GM23248 (cell line): Measurements from ENCODE around the gene ARFGAP1. TPM values are rescaled to one million over a fixed set of nuclear protein-coding genes. Genes with fewer than 3 reads are reported as not detected.

Source experiments
- DNase-seq: peaks from one replicate; pipeline ENCODE4 v3.0.0-alpha.2; 2015
- H2AFZ ChIP-seq: fragments of 200-600 bp; sonication (generic); 2 replicates; pipeline ENCODE4 v1.6.1; 2016; ENCODE audit warnings: antibody characterized with exemption
- H3F3A ChIP-seq: fragments of 200-600 bp; sonication (generic); 2 replicates; pipeline ENCODE4 v1.6.1; 2016; ENCODE audit warnings: mild to moderate bottlenecking, antibody characterized with exemption, mixed run types; ENCODE audit not compliant: insufficient read depth
- H3K27ac ChIP-seq: fragments of 200-600 bp; sonication (generic); 2 replicates; pipeline ENCODE4 v1.5.1; 2016; ENCODE audit warnings: mild to moderate bottlenecking
- H3K27me3 ChIP-seq: fragments of 200-600 bp; sonication (generic); replicated peaks from 2 replicates; pipeline ENCODE4 v1.6.1; 2016; ENCODE audit warnings: mild to moderate bottlenecking; ENCODE audit not compliant: insufficient read depth
- H3K36me3 ChIP-seq: fragments of 200-600 bp; sonication (generic); 2 replicates; pipeline ENCODE4 v1.6.1; 2016; ENCODE audit warnings: low read depth, mild to moderate bottlenecking
- H3K4me1 ChIP-seq: fragments of 200-600 bp; sonication (generic); 2 replicates; pipeline ENCODE4 v1.6.1; 2016; ENCODE audit warnings: mild to moderate bottlenecking; ENCODE audit not compliant: insufficient read depth
- H3K4me2 ChIP-seq: fragments of 200-600 bp; sonication (generic); one replicate; pipeline ENCODE4 v1.6.1; 2016; ENCODE audit warnings: mild to moderate bottlenecking; ENCODE audit not compliant: unreplicated experiment
- H3K4me3 ChIP-seq: fragments of 200-600 bp; sonication (generic); 2 replicates; pipeline ENCODE4 v1.5.1; 2016; ENCODE audit warnings: mild to moderate bottlenecking
- H3K79me2 ChIP-seq: fragments of 200-600 bp; sonication (generic); 2 replicates; pipeline ENCODE4 v1.6.1; 2016; ENCODE audit warnings: mild to moderate bottlenecking; ENCODE audit not compliant: insufficient read depth
- H3K9ac ChIP-seq: fragments of 200-600 bp; sonication (generic); 2 replicates; pipeline ENCODE4 v1.6.1; 2016; ENCODE audit warnings: mild to moderate bottlenecking
- H3K9me2 ChIP-seq: fragments of 200-600 bp; sonication (generic); 2 replicates; pipeline ENCODE4 v1.6.1; 2016; ENCODE audit warnings: mixed run types, mild to moderate bottlenecking, moderate library complexity; ENCODE audit not compliant: insufficient read depth
- H3K9me3 ChIP-seq: fragments of 200-600 bp; sonication (generic); one replicate; pipeline ENCODE4 v1.6.1; 2017; ENCODE audit warnings: low read depth
- H4K20me1 ChIP-seq: fragments of 200-600 bp; sonication (generic); 2 replicates; pipeline ENCODE4 v1.6.0; 2016; ENCODE audit not compliant: insufficient read depth
- EZH2 ChIP-seq: fragments of 200-600 bp; sonication (generic); IDR thresholded peaks from 2 replicates; pipeline ENCODE4 v1.6.1; 2018; ENCODE audit warnings: antibody characterized with exemption, mild to moderate bottlenecking; ENCODE audit not compliant: insufficient read depth, poor library complexity, severe bottlenecking
- EZH2phosphoT487 ChIP-seq: fragments of 200-600 bp; sonication (generic); IDR thresholded peaks from 2 replicates; pipeline ENCODE4 v1.6.1; 2018; ENCODE audit warnings: antibody characterized with exemption, moderate library complexity, mild to moderate bottlenecking, low read depth; ENCODE audit not compliant: insufficient read depth
- WGBS, 2 experiments: methylation state at CpG; one replicate each; pipeline ENCODE4 v1.1.6; 2015 to 2017; ENCODE audit warnings: low lambda C conversion rate in 2 of 2, low coverage in 1 of 2; ENCODE audit errors: missing lambda C conversion rate in 2 of 2; 5-methylcytosine and 5-hydroxymethylcytosine counted together
- in situ Hi-C: fragments of 300-500 bp; cut with MboI; formaldehyde crosslinking; loops from 2 replicates; pipeline ENCODE4 v1.15.0; 2020
- polyA plus RNA-seq: library from polyadenylated mRNA; unstranded; fragments of >200 nt; fragmentation: Nextera tagmentation; extraction: Ambion mirVana; gene quantifications from 2 replicates; pipeline ENCODE4 v1.2.1, GENCODE V29; 2016
- total RNA-seq: library from RNA; depleted of rRNA; stranded (reverse); fragments of >200 nt; shearing (Covaris generic); gene quantifications from 2 replicates; pipeline ENCODE4 v1.2.3, GENCODE V29; 2014

ARFGAP1 gene
- total and polyA plus RNA-seq, 2 experiments from 2014 or later = 69.0 to 88.5 TPM

GRCh38 chr20:63234693-63235398, 37.8 kb upstream of the ARFGAP1 start:
- Histone ChIP-seq H3K4me3 (no peak overlapping the region), H3K9me3 (no peaks in the 10 kb centered on the region), H3K9ac (no peak overlapping the region), H3K27ac (no peak overlapping the region), H3K79me2 (no peaks in the 10 kb centered on the region), H3K9me2 (no peaks in the 10 kb centered on the region), H2AFZ (no peak overlapping the region), H4K20me1 (no peaks in the 10 kb centered on the region), H3K36me3 (no peaks in the 10 kb centered on the region), H3K4me1 (peaks cover 18% of the 10 kb centered on the region), H3K4me2 (no peak overlapping the region), H3F3A (peaks cover 17% of the 10 kb centered on the region), H3K27me3 (no peaks in the 10 kb centered on the region)
- WGBS, 2 experiments = 41 to 42% methylated on average over 18 to 20 of the region's 20 CpGs
- TF ChIP-seq EZH2 (no peak), EZH2phosphoT487 (no peak)
- in situ Hi-C loops = no loop called here
- peak; percentile 36 for DNase-seq

GRCh38 chr20:63235399-63235983, 37.1 kb upstream of the ARFGAP1 start, which contains the start of gene BIRC7:
TSS of gene BIRC7 (plus strand) at chr20:63235905. CDS start at chr20:63236097, 192 bp downstream.
- no peaks in the 10 kb centered on the region for H3K27me3 ChIP-seq
- in situ Hi-C loops = no loop called here
- no peaks in the 10 kb centered on the region for H4K20me1 ChIP-seq
- H3K27ac ChIP-seq = no peak within 1 kb of the TSS
- 49% methylated on average over 14 to 17 of the region's 17 CpGs for WGBS, 2 experiments
- no peaks in the 10 kb centered on the region for H3K36me3 ChIP-seq
- H3K9ac ChIP-seq = no peak within 1 kb of the TSS
- no peak within 1 kb of the TSS for H3K4me2 ChIP-seq
- peaks cover 18% of the 10 kb centered on the region for H3K4me1 ChIP-seq
- H3K79me2 ChIP-seq = no peaks in the 10 kb centered on the region
- peaks cover 17% of the 10 kb centered on the region for H3F3A ChIP-seq
- no peaks in the 10 kb centered on the region for H3K9me3 ChIP-seq
- H2AFZ ChIP-seq = no peak within 1 kb of the TSS
- no peak for DNase-seq
- H3K9me2 ChIP-seq = no peaks in the 10 kb centered on the region
- H3K4me3 ChIP-seq = no peak within 1 kb of the TSS
- TF ChIP-seq EZH2phosphoT487 (no peak), EZH2 (no peak)

GRCh38 chr20:63236116-63236837, 36.3 kb upstream of the ARFGAP1 start:
- no peak overlapping the region for H3K27ac ChIP-seq
- no peaks in the 10 kb centered on the region for H4K20me1 ChIP-seq
- H3K4me1 ChIP-seq = peaks cover 18% of the 10 kb centered on the region
- no peaks in the 10 kb centered on the region for H3K79me2 ChIP-seq
- H3K9me2 ChIP-seq = no peaks in the 10 kb centered on the region
- TF ChIP-seq EZH2 = no peak
- no peak for TF ChIP-seq EZH2phosphoT487
- no peak overlapping the region for H3K9ac ChIP-seq
- in situ Hi-C loops = no loop called here
- WGBS, 2 experiments = 80 to 83% methylated on average over 19 to 26 of the region's 26 CpGs
- no peaks in the 10 kb centered on the region for H3K27me3 ChIP-seq
- no peak for DNase-seq
- H3K4me2 ChIP-seq = no peak overlapping the region
- H3F3A ChIP-seq = peaks cover 17% of the 10 kb centered on the region
- no peak overlapping the region for H2AFZ ChIP-seq
- H3K4me3 ChIP-seq = no peak overlapping the region
- no peaks in the 10 kb centered on the region for H3K36me3 ChIP-seq
- H3K9me3 ChIP-seq = no peaks in the 10 kb centered on the region

GRCh38 chr20:63238031-63238430, 34.6 kb upstream of the ARFGAP1 start:
- in situ Hi-C loops = no loop called here
- Histone ChIP-seq H3K79me2 (no peaks in the 10 kb centered on the region), H3K9me3 (no peaks in the 10 kb centered on the region), H3K9me2 (no peaks in the 10 kb centered on the region), H3K27me3 (no peaks in the 10 kb centered on the region), H2AFZ (no peak overlapping the region), H4K20me1 (no peaks in the 10 kb centered on the region), H3K4me1 (peaks cover 2% of the 10 kb centered on the region; the same call in 1 of the 2 replicates), H3K4me2 (no peak overlapping the region), H3K9ac (no peak overlapping the region), H3K4me3 (no peak overlapping the region), H3K27ac (no peak overlapping the region), H3K36me3 (no peaks in the 10 kb centered on the region), H3F3A (0 out of 2 replicates have a peak, but pooled peaks cover 3% of the 10 kb centered on the region)
- 45 to 49% methylated on average over 9 of the region's 10 CpGs for WGBS, 2 experiments
- TF ChIP-seq EZH2 = no peak
- no peak for TF ChIP-seq EZH2phosphoT487
- no peak for DNase-seq
